H4 (cell line): ENCODE data around the gene HSPA1L. TPM values are rescaled to one million over a fixed set of nuclear protein-coding genes. Genes with fewer than 3 reads are reported as not detected.
A peak's percentile ranks its signal among the peaks of the same experiment; 100 is the strongest.
"Not testable (repeated sequence)": the region's sequence is repeated elsewhere in the genome, so short reads cannot be mapped to it uniquely, and the experiment has no call there.

ENCODE experiments used
- DNase-seq: peaks from one replicate; pipeline ENCODE4 v3.0.0-alpha.2; 2015; ENCODE audit warnings: low spot score
- total RNA-seq: library from RNA; depleted of rRNA; stranded (reverse); fragments of >200 nt; shearing (Covaris generic); gene quantifications from 2 replicates; pipeline ENCODE4 v1.2.3, GENCODE V29; 2014; rRNA removed

HSPA1L gene
- 0.85 and 1.0 TPM in 2 replicates for total RNA-seq

- peak; percentile 72 for DNase-seq
These were observed at the start of gene HSPA1L, which contains the start of gene HSPA1A for GRCh38 chr6:31815025-31815838. HSPA1L (minus strand) TSS chr6:31815283; CDS start chr6:31811972, 3,311 bp downstream. HSPA1A (plus strand) TSS chr6:31815543; CDS start chr6:31815757, 214 bp downstream.

- no peak for DNase-seq
These were observed 49.7 kb upstream of the HSPA1L start for GRCh38 chr6:31864818-31865204.

GRCh38 chr6:31864123-31864562 lies 49.1 kb upstream of the HSPA1L start:
- not testable (repeated sequence) for DNase-seq

- peak; percentile 100 for DNase-seq
These were observed 47.5 kb upstream of the HSPA1L start, which contains the start of gene NEU1 for GRCh38 chr6:31862344-31863235. NEU1 (minus strand) TSS chr6:31862821; CDS start chr6:31862776, 45 bp downstream.

- no peak for DNase-seq
These were observed 46.8 kb upstream of the HSPA1L start for GRCh38 chr6:31861919-31862343.

- no peak for DNase-seq
These were observed 46.1 kb upstream of the HSPA1L start for GRCh38 chr6:31861150-31861549.

GRCh38 chr6:31860349-31860748 lies 45.3 kb upstream of the HSPA1L start:
- DNase-seq: no peak

- no peak for DNase-seq
These were observed 44.8 kb upstream of the HSPA1L start for GRCh38 chr6:31859923-31860322.

- DNase-seq: no peak
These were observed 43.6 kb upstream of the HSPA1L start for GRCh38 chr6:31858707-31859106.

GRCh38 chr6:31857774-31858173 lies 42.7 kb upstream of the HSPA1L start:
- not testable (repeated sequence) for DNase-seq

GRCh38 chr6:31851980-31852718 lies 37.1 kb upstream of the HSPA1L start:
- DNase-seq: not testable (repeated sequence)

GRCh38 chr6:31851485-31851832 lies 36.4 kb upstream of the HSPA1L start:
- no peak for DNase-seq

- DNase-seq: no peak
These were observed 35.8 kb upstream of the HSPA1L start for GRCh38 chr6:31850765-31851484.

GRCh38 chr6:31847276-31847978 lies 32.3 kb upstream of the HSPA1L start:
- DNase-seq: no peak

- DNase-seq: no peak
These were observed 29.4 kb upstream of the HSPA1L start for GRCh38 chr6:31844507-31844906.

- DNase-seq: no peak
These were observed 27.0 kb upstream of the HSPA1L start for GRCh38 chr6:31842053-31842452.

- DNase-seq: not testable (repeated sequence)
These were observed 24.7 kb upstream of the HSPA1L start for GRCh38 chr6:31839779-31840126.

- DNase-seq: no peak
These were observed 23.9 kb upstream of the HSPA1L start for GRCh38 chr6:31838968-31839367.

- not testable (repeated sequence) for DNase-seq
These were observed 23.1 kb upstream of the HSPA1L start for GRCh38 chr6:31838114-31838553.

- no peak for DNase-seq
These were observed 22.5 kb upstream of the HSPA1L start for GRCh38 chr6:31837369-31838113.
